Germinal center (tissue), 1 donor: ENCODE results near the gene ST6GALNAC6.
"Not testable (repeated sequence)": the region's sequence is repeated elsewhere in the genome, so short reads cannot be mapped to it uniquely, and the experiment has no call there.

Source experiments
- DNase-seq: peaks from one replicate; pipeline ENCODE4 v3.0.0; 2012; ENCODE audit warnings: mixed read lengths, low spot score

ST6GALNAC6 gene

GRCh38 chr9:127893392-127893791 lies 6.0 kb downstream of the ST6GALNAC6 start:
- DNase-seq, result no peak

- no peak for DNase-seq
These were observed 6.6 kb downstream of the ST6GALNAC6 start for GRCh38 chr9:127892831-127893230.

DNA sequence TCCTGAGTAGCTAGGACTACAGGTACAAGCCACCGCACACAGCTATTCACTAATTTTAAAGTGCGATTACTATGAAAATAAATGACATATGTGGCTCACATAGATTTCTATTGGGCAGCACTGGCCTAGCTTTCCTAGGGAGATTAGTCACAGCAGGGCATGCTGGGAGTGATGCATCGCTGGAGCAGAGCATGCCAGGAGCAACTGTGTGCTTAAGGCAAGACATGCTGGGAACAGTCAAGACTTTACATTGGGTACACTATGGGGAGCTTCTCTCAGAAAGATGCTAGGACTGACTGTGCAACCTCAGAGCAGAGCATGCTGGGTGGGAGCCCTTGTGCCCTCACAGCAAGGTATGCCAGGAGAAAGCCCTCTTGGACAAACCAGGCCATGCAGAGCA lies 9.3 kb downstream of the ST6GALNAC6 start:
- no peak for DNase-seq

DNA sequence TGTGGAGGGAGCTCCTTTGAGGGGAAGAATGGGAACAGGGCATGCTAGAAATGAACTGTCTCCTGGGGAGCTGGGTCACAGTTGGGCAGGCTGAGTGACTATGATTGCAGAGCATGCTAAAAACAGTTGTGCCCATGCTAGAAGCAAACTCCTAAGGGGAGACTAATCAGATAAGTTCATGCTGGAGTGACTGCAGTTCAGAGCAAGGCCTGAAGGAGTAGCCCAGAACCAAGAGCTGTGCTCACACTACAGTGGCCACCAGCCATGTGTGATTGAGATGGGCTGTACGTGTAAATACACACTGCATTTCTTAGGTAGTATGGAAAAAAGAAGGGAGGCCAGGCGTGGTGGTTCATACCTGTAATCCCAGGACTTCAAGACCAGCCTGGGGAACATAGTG lies 11.6 kb downstream of the ST6GALNAC6 start:
- DNase-seq, result no peak

DNA sequence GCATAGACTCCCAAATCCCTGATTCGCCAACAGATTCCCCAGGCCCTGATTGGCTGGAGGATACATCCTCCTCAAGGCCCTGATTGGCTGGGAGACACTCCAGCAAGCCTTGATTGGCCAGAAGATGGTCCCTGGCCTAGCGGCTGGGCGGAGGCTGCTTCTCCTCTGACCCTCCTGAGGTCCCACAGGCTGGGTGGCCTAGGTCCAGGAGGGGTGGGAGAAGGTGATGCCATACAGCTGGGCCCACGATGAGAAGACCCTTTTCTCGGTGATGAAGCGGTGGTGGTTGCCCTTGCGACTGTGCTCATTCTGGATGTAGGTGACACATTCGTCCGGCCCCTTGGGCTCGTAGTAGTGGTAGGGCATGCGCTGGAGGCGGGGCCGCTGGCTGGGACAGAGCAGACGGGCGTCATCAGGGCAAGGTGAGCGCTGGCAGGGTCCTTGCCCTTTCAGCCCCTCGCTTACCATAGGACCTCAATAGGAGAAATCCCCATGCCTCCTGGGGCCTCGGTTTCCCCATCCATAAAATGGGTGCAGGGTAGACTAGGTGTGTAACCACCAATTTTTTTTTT lies 12.9 kb downstream of the ST6GALNAC6 start:
- no peak for DNase-seq

DNA sequence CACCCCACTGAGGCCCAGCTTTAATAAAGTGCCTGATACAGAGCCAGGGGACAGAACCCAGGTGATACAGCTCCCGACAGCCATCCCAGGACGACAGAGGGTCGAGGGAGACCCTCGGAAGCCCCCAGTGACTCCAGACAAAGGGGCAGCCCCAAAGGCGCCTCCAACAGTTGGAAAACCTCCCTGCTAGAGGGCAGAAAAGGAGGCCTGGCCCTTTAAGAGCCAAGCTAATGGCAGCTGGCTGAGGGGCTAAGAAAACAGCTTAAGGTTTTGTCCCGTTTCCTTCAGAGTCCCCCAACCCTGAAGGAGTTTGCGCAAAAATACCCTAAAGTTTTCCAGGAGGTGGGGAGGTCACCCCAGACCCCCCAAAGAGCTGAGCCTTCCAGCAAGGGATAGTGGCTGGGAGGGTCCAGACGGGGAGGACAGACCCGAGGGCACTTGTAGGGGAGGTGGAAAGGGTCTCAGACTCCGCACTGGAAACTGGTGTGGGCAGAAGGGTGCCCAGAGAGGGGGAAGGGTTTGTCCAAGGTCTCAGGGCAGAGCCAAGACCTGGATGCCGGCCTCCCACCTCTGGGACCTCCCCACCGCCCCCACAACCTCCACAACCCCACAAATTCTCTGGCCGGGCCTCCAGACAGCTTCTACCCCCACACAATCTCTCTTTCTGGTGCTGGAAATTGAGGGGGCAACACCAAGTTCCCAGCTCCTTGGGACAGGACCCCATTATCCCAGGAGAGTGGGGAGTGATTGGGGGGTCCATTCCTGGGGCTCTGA lies 13.7 kb downstream of the ST6GALNAC6 start:
- DNase-seq, result no peak

DNA sequence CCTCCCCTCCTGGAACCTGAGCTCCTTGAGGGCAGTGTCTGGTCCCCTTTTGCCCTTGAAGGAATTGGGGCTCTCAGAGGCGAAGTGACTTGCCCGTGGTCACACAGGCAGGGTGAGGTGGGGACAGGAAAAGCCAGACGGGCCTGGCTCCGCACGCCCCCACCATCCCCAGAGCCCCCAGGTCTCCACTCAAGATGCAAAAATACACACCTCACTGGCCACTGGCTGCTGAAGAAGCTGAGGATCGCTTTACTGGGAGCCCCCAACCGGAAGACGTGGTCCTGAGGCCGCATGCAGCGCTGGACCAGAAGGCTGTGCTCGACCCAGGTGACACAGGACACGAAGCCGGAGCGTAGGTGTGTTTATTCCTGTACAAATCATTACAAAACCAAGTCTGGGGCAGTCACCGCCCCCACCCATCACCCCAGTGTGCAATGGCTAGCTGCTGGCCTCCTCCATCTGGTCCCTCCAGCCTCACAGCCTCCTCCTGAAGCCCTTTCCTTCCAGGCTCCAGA lies 14.4 kb downstream of the ST6GALNAC6 start:
- DNase-seq, result no peak

GRCh38 chr9:127884427-127884911 lies 14.9 kb downstream of the ST6GALNAC6 start:
- no peak for DNase-seq

DNA sequence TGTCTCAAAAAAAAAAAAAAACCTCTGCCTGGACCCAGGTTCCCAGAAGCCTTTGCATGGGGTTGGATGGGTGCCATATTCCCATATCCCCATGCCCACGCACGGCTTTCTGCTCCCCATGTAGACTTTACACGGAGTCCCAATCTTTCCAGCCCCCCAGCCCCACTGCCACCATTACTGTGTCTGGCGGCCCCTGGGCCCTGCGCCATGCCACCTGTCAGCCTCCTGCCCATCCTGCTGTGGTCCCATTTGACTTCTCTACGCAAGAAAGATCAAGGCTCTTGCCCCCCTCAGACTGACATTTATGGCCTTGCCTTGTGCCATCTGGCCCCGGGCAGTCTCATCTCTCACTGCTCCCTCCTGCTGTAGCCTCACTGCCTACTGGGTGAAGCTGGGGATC lies 15.4 kb downstream of the ST6GALNAC6 start:
- DNase-seq, result no peak

DNA sequence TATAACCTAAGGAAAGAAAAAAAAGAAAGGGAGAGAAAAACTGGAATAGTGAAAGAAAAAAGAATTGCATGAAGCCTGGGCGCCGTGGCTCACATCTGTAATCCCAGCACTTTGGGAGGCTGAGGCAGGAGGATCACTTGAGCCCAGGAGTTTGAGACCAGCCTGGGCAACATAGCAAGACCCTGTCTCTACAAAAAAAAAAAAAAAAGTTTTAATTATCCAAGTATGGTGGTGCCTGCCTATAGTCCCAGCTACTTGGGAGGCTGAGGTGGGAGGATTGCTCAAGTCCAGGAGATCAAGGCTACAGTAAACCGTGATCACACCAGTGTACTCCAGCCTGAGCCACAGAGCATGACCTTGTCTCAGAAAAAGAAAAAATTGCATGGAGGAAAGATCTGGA lies 17.7 kb downstream of the ST6GALNAC6 start:
- not testable (repeated sequence) for DNase-seq

DNA sequence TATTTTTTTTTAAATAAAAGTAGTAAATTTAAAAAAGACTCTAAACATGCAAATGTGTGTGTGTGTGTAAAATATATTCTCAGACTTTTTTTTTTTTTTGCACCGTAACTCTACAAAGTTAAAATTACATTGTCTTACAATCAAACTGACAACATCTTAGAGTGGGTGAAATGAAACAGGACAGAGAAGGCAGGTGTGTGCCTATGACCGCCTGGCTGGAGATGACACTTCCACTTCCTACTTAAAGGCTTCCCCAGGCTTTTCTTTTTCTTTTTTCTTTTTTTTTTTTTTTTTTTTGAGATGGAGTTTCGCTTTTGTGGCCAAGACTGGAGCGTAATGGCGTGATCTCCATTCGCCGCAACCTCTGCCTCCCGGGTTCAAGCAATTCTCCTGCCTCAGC lies 19.3 kb downstream of the ST6GALNAC6 start:
- DNase-seq, result peak; percentile 45

- DNase-seq, result no peak
These were observed 20.6 kb downstream of the ST6GALNAC6 start for GRCh38 chr9:127878652-127879390.

DNA sequence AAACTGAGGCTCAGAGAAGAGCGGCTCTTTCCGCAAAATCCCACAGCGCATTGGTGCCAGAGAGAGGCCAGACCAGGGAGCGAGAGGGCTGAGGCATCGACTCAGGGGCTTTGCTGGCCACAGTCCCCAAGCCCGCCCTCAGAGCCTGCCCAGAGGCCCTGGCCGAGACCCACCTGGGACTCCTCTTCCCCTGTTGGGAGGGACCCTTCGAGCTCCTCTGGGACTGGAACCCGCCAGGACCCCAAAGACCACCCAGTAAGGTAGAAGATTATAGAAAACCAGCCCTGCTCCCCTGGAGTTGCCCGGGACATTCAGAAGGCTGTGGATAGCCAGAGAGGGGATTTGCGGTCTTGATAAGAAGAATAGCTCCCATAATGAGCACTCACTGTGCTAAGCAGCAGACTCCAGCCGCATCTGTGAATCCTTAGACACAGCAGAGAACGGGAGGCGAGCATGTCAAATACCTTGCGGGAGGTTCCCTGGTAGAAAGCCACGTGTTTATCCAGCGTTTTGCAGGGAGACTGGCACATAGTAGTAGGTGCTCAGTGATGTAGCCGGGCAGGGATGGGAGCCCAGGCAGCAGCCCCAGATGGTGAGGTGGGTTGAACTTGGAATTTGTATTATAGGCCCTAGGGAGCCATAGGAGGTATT lies 21.3 kb downstream of the ST6GALNAC6 start:
- no peak for DNase-seq

GRCh38 chr9:127877566-127877998 lies 21.8 kb downstream of the ST6GALNAC6 start, which contains the start of gene AK1:
AK1 (minus strand) TSS chr9:127877675; CDS start chr9:127874617, 3,058 bp downstream.
- DNase-seq, result no peak

- DNase-seq, result no peak
These were observed 22.4 kb downstream of the ST6GALNAC6 start for GRCh38 chr9:127876764-127877562.

GRCh38 chr9:127876026-127876763 lies 23.2 kb downstream of the ST6GALNAC6 start:
- no peak for DNase-seq

DNA sequence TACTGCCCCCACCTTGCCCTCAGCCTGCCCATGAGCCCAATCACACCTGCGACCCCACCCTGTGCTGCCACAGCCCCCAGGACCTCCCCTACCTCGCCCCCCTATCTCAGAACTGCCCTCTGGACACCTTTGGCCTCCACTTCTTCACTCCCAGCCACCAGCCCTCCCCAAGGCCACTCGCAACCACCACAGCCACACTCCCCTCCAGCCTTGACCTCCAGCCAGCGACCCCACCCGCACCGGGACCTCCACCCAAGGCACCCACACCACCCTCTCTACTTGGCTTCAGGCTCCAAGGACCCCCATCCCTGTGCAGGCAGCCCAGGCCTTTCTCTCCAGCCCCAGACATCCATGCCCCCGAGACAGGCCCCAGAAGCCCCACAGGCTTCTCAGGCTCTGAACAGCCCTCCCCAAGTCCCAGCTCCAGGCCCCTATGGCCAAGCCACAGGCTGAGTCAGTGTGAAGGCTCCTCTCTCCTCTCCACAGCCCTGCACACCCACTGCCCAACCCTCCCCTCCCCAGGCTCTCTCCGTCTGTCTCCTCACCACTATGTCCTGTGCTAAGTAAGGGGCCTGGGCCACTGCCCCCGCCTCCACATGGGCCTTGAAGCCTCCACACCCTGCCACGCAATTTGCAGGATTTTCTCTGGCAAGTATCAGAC lies 24.0 kb downstream of the ST6GALNAC6 start:
- no peak for DNase-seq

DNA sequence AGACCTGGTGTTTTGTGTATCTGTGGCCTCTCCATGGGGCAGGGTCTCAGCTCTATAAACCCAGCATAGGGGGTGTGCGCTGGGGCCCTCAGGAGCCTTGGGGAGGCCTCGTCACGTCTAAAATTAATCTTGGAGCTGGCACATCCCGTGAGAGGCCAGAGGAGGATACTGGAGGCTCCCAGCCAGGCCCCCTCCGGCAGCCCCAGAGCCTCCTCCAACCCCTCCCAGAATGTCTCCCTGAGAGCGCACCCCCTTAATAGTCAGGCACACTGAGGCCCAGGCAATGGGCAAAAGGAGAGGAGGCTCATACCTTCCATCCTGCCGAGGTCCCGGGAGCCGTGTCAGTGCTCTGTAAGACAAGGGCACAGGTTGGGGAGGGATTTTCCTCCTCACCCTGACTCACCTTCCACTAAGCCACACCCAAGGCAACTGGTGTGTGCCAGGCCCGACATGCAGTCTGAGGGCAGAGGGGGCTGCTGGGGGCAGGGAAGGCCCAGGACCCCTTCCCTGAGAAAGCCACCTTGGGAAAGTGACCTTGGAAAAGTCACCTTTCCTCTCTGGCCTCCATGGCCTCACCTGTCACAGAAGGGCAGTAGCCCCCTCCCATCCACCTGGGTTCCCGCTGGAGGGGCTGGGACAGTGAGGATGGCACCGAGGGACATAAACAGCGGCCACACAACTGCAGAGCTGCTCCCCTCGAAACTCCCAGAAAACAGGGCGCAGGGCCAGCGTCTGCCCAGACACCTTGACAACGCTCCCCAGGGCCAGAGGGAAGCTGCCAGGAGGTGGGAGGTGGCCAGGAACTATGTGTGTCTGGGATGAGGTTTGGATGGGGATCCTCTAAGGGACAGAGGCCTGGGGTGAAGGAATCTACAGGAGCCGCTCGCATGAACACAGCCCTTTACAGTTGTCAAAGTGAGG lies 24.8 kb downstream of the ST6GALNAC6 start:
- DNase-seq, result no peak

GRCh38 chr9:127873886-127874285 lies 25.5 kb downstream of the ST6GALNAC6 start:
- no peak for DNase-seq
